GM18909 (cell line): ENCODE measurements around the gene ENPP7.
"Not testable (repeated sequence)": the region's sequence is repeated elsewhere in the genome, so short reads cannot be mapped to it uniquely, and the experiment has no call there.

Experiments
- ATAC-seq: cut with Tn5 transposase; IDR thresholded peaks from one replicate; pipeline ENCODE4 v1.9.1; 2021; ENCODE audit warnings: mild to moderate bottlenecking; ENCODE audit not compliant: unreplicated experiment, poor library complexity

ENPP7 gene

GRCh38 chr17:79747508-79748294 is 17.0 kb downstream of the ENPP7 start:
- ATAC-seq, result no peak

- no peak for ATAC-seq
Measured at GRCh38 chr17:79748295-79749099, 17.8 kb downstream of the ENPP7 start.

- ATAC-seq, result no peak
Measured at GRCh38 chr17:79749156-79749815, 18.5 kb downstream of the ENPP7 start.

DNA sequence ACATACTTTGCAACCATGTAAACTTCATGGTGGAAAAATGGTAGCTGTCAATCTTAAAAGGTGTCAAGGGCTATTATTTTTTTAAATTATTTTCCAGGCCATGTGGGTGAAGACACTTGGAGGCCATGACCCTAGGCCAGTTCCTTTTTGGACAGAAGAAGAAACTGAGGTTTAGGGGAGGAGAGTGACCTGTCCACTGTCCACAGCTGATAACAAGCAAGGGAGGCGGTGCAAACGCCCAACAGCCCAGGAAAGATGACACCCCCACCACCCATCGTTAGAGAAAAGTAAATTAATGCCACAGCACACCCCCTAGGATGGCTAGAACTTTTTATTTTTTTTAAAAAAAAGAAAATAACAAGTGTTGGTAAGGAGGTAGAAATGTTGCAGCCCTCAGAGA is 19.2 kb downstream of the ENPP7 start:
- no peak for ATAC-seq

DNA sequence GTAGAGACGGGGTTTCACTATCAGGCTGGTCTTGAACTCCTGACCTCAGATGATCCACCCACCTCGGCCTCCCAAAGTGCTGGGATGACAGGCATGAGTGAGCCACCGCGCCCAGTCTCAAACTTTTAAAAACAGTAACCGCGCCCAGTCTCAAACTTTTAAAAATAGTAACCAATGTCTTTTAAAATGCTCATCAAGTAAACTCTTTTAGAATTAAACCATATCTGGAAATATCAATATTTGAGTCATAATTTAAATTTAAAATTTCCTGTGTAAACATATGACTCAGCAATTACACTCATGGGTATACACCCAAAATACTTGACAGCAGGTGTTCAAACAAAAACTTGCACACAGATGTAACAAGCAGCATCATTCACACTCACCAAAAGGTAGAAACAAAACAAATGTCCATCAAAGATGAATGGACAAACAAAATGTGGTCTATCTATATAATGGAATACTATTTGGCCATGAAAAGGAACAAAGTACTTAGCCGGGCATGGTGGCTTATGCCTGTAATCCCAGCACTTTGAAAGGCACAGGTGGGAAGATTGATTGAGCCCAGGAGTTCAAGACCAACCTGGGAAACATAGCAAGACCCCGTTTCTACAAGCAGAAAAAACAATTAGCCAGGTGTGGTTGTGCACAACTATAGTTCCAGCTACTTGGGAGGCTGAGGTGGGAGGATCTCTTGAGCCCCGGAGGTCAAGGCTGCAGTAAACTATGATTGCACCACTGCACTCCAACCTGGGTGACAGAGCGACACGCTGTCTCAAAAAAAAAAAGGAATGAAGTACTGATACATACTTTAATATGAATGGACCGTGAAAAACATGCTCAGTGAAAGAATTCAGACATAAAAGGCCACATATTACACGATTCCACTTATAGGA is 20.2 kb downstream of the ENPP7 start:
- ATAC-seq, result no peak

DNA sequence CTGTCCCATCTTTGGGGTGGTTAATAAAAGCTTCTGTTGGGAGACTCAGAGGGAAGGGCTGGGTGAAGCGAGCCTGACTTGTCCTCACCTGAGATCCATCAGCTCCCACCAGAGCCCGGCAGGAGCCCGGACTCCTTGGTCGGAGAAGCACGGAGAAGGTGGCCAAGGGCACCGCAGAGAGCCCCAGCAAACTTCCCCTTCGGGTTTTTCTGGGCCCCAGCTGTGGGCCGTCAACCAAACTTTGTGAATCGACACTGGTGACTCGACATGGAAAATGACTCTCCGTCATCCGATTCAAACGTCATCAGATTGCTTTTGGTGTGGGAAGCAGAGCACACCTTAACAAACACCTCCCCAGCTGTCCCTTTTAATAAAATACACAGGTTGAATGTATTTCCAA is 21.4 kb downstream of the ENPP7 start:
- no peak for ATAC-seq

- no peak for ATAC-seq
Measured at GRCh38 chr17:79754370-79754769, 23.6 kb downstream of the ENPP7 start.

DNA sequence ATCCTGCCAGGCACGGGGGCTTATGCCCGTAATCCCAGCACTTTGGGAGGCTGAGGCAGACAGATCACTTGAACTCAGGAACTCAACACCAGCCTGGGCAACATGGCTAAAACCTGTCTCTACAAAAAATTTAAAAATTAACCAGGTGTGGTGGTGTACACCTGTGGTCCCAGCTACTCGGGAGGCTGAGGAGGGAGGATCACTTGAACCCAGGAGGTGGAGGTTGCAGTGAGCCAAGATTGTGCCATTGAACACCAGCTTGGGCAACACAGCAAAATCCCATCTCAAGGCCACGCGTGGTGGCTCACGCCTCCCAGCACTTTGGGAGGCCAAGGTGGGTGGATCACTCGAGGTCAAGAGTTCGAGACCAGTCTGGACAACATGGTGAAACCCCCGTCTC is 24.2 kb downstream of the ENPP7 start:
- not testable (repeated sequence) for ATAC-seq

GRCh38 chr17:79755591-79755990 is 24.8 kb downstream of the ENPP7 start:
- no peak for ATAC-seq

DNA sequence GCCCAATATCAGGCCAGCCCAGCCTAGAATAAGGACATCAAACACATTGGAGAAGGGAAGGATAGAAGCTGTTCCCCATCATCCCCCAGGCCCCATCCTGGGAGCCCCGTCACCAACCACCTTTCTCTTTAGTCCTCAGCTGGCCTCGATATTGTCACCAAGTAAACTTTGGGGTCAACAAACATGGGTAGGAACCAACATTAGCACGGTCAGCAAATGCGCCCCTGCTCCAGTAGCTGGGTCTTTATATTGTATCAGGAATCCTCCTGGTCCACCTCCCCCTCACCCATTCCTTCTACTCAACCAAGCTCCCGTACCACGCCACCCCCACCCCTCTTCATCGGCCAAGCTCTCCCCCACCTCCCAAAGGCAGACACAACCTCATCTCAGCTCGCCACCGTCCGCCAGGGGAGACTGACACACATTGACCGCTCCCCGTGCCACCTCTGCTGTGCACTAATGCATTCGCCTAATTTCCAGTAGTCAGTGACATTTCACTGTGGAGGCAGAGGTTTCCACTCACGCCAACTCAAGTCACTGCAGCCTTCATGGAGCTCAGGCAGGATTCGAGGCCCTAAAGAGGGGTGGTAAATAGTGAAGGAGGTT is 26.5 kb downstream of the ENPP7 start:
- no peak for ATAC-seq

DNA sequence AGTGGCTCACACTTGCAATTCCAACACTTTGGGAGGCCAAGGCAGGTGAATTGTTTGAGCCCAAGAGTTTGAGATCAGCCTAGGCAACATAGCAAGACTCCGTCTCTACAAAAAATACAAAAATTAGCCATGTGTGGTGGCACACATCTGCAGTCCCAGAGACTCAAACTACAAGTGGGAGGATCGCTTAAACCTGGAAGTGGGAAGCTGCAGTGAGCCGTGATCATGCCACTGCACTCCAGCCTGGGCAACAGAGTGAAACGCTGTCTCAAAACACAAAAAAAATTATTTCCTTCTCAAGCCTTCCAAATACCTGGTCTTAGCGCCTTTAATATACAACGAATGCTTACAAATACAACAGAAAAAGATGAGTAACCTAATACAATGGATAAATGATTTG is 27.5 kb downstream of the ENPP7 start:
- no peak for ATAC-seq

GRCh38 chr17:79760197-79760906 is 29.6 kb downstream of the ENPP7 start:
- ATAC-seq, result no peak

GRCh38 chr17:79761894-79762589 is 31.3 kb downstream of the ENPP7 start:
- no peak for ATAC-seq

DNA sequence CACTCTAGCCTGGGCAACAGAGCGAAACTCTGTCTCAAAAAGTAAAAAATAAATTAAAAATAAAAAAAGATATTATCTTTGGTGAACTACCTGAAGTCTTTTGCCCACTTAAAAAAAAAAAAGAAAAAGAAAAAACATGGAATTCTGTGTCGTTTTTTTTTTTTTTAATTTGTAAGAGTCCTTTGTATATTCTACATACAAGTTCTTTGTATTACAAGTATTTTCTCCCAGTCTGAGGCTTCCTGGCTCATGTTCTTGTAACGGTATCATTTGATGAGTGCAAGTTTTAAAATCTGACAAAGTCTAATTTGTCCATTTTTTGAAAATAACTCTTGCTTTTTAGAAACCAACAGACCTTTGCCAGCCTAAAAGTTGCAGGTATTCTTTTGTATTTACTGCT is 35.0 kb downstream of the ENPP7 start:
- no peak for ATAC-seq

DNA sequence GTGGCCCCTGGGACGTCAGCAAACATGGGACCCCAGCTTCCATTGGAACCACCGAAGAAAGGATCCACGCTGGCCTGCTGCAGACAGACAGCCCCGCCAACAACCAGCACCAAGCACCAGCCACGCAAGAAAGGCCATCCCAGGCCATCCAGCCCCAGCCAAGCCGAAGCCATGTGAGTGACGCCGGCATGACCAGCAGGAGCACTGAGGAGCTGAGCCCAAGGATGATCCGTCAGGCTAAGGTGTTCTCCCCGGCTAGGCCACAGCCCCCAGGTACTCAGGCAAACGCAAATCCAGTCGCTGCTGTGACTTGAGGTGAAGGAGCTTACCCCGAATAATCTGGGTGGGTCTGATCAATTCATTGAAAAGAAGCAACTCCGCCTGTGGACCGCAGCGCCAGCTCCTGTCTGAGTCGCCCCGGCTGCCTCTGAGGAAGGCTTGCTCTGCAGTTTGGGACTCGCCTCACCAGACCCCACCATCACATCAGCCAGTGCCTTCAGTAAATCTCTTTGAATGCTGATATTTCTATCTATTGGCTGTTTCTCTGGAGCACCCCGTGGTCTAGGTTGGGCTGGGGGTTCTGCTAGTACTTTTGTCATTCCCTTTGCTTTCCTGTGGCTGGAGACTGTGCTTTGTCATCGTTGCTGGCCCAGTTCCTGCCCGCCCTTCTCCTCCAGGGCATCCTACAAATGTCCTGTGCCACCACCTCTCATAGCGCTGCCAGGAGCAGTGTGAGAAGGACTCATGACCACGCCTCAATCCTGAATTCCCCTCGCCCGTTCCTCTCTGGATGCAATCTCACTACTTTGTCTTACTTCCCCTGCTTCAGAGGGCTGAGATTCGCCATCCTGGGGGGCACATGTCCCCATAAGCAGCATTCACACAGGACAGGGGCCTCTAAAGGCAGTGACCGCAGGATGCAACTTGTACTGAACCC is 39.1 kb downstream of the ENPP7 start:
- no peak for ATAC-seq

DNA sequence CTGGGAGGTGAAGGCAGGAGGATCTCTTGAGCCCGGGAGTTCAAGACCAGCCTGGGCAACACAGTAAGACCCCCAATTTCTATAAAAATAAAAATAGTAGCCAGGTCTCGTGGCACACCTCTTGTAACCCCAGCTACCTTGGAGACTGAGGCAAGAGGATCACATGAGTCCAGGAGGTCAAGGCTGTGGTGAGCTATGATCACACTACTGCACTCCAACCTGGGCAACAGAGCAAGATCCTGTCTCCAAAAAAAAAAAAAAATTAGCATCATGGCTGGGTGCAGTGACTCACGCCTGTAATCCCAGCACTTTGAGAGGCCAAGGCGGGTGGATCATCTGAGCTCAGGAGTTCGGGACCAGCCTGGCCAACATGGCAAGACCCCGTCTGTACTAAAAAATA is 40.5 kb downstream of the ENPP7 start:
- ATAC-seq, result no peak

- not testable (repeated sequence) for ATAC-seq
Measured at GRCh38 chr17:79772726-79773125, 42.0 kb downstream of the ENPP7 start.
